ENCODE measurements around the gene CAMK2N1.

CAMK2N1 gene

DNA sequence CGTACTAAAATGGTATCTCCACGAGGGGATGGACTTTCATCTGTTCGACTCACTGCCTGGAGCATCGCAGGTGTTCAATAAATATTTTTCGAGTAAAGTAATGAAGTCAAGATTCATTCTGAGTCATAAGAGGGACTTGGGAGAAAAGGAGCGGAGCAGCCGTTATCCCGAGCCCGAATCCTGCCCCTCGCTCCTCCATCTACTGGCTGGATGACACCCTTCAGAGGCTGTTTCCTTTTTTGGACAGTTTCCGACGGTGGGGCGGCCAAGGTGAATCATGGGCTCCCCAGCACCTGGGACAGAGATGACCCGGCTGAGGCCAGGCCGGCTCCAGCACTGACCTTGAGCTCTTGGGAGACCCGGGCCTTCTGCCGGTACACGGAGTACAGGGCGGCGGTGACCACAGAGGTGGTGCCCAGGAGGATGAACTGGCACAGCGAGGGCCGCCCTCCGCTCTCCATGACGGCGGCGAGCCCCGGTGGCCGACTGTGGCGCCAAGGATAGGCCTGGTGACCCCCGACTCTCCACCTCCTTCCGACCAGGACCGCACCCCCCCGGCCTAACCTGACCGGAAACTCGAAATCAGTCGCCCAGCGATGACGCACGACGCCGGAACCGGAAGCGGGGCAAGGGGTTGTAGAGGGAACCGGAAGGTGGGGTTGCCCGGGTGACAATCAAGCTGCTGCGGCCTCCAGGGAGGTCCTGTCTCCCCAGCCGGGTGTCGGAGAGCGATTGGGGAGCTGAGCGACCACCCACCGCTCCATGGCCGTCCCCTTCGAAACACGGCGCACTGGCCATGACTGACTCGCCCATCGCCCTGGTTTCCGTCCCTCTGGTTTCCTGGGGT is 21.8 kb upstream of the CAMK2N1 start, which contains the start of gene MUL1:
MUL1 (minus strand) TSS at position 588 of the 847 bp plus-strand sequence; CDS start at position 461, 127 bp downstream.
- Histone ChIP-seq H3K4me1 (no peaks in the 10 kb centered on the region), H3K27me3 (no peaks in the 10 kb centered on the region), H3K9me3 (no peaks in the 10 kb centered on the region), H3K36me3 (no peaks in the 10 kb centered on the region), H3K4me3 (ENCODE audit: low read depth, low read length) (peak within 1 kb of the TSS; percentile 89)
- DNase-seq = peak; percentile 87
- TF ChIP-seq, protein P1, sequence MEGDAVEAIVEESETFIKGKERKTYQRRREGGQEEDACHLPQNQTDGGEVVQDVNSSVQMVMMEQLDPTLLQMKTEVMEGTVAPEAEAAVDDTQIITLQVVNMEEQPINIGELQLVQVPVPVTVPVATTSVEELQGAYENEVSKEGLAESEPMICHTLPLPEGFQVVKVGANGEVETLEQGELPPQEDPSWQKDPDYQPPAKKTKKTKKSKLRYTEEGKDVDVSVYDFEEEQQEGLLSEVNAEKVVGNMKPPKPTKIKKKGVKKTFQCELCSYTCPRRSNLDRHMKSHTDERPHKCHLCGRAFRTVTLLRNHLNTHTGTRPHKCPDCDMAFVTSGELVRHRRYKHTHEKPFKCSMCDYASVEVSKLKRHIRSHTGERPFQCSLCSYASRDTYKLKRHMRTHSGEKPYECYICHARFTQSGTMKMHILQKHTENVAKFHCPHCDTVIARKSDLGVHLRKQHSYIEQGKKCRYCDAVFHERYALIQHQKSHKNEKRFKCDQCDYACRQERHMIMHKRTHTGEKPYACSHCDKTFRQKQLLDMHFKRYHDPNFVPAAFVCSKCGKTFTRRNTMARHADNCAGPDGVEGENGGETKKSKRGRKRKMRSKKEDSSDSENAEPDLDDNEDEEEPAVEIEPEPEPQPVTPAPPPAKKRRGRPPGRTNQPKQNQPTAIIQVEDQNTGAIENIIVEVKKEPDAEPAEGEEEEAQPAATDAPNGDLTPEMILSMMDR (IDR thresholded peaks at IDR 0.05; ENCODE audit: low read depth, low read length) = no peak

DNA sequence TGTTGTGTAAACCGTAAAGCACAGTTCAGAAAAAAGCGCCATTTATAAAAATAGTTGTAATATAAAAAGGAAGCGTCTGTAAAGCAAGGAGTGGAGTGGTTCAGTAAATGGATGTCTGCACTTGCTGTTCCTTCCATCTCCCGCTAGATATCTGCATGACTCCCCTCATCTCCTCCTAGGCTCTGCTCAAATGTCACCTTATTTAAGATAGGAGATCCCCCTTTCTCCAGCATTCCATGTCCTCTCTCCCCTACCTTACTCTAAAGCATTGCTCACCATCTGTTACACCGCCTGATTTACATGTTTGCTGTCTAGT is 21.2 kb upstream of the CAMK2N1 start:
- no peak for DNase-seq
- Histone ChIP-seq H3K9me3 (no peaks in the 10 kb centered on the region), H3K27me3 (no peaks in the 10 kb centered on the region), H3K4me3 (ENCODE audit: low read depth, low read length) (peak overlapping the region; percentile 89), H3K4me1 (no peaks in the 10 kb centered on the region), H3K36me3 (0 out of 2 replicates have a peak, but pooled peaks cover under 1% of the 10 kb centered on the region)
- TF ChIP-seq, protein P1 (IDR thresholded peaks at IDR 0.05; ENCODE audit: low read depth, low read length) = no peak

DNA sequence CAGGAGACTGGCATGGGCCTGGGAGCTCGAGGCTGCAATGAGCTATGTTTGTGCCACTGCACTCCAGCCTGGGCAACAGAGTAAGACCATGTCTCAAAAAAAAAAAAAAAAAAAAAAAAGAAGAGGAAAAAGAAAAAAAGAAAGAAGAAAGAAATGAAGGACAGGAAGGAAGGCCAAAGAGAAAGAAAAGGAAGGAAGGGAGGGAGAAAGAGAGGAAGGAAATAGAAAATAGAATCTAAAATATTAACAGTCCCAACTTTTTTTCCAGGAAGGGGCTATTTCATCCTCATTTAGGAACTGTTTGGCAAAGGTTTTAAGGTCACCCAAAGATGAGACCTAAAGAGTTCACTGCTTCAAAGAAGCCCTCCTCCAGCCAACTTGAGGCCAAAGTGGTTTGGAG is 19.5 kb upstream of the CAMK2N1 start:
- no peak for DNase-seq
- H3K36me3 ChIP-seq = peaks cover 3% of the 10 kb centered on the region; the same call in 1 of the 2 replicates
- TF ChIP-seq, protein P1 (IDR thresholded peaks at IDR 0.05; ENCODE audit: low read depth, low read length) = no peak
- H3K27me3 ChIP-seq = no peaks in the 10 kb centered on the region
- no peak overlapping the region for H3K4me3 ChIP-seq (ENCODE audit: low read depth, low read length)
- no peaks in the 10 kb centered on the region for H3K4me1 ChIP-seq
- no peaks in the 10 kb centered on the region for H3K9me3 ChIP-seq

DNA sequence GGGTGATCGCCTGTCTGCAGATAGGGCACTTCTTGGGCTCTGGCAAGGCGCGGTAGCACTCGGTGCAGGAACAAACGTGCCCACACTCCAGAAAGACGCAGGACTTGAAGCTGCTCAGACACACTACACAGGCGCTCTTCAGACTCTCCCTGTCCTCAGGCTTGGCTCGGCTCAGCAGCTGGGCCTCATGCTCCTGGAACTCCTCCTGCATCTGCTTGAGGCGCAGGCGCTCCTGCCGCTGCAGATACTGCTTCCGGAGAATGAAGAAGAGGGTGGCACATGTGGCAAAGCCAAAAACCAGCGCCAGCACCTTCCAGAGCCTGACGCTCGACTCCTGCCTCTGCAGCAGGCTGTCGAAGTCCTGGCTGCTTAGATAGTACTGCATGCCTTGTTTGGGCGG is 14.7 kb upstream of the CAMK2N1 start:
- Histone ChIP-seq H3K4me3 (ENCODE audit: low read depth, low read length) (no peak overlapping the region), H3K9me3 (no peaks in the 10 kb centered on the region), H3K4me1 (no peaks in the 10 kb centered on the region), H3K27me3 (no peaks in the 10 kb centered on the region), H3K36me3 (peaks cover 3% of the 10 kb centered on the region; the same call in 1 of the 2 replicates)
- no peak for DNase-seq
- TF ChIP-seq, protein P1 (IDR thresholded peaks at IDR 0.05; ENCODE audit: low read depth, low read length) = no peak

DNA sequence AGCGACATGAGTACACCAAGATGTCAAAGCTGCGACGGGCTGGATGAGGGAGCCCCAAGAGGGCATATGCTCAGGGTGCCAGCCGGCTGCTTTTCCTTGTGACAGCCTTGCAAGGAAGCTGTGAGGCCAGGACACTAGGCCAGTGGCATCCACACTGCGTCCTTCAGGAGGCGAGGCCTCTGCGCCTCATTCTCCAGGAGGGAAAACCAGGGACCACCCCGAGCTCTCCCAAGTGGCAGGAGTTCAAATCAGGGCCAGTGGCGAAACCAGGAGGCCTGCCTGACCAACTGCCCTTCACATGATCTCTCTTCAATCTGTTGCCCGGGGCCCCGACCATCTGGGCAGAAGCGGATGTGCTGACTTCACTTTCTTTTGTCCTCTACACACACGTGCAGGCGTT is 13.7 kb upstream of the CAMK2N1 start:
- Histone ChIP-seq H3K9me3 (no peaks in the 10 kb centered on the region), H3K4me1 (no peaks in the 10 kb centered on the region), H3K27me3 (no peaks in the 10 kb centered on the region), H3K36me3 (peaks cover 3% of the 10 kb centered on the region; the same call in 1 of the 2 replicates), H3K4me3 (ENCODE audit: low read depth, low read length) (no peak overlapping the region)
- no peak for DNase-seq
- TF ChIP-seq, protein P1 (IDR thresholded peaks at IDR 0.05; ENCODE audit: low read depth, low read length) = no peak

DNA sequence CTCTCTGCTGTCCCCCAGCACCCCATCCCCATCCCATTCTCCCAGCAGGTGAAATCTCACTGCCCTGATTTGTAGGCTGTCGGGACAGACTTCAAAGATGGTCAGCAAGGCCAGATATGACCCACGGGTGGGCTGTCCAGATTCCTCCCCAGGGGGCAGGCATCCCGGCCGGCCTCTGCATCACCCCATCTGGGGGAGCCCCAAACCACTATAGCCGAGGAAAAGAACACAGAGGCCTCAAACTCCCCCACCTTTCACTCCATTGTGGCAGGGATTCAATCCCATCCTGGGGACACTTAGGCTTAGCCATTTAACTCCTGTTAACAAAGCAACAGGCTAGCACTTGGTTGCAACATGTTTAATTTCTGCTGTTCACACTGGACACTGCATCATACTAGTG is 13.1 kb upstream of the CAMK2N1 start:
- Histone ChIP-seq H3K27me3 (no peaks in the 10 kb centered on the region), H3K4me1 (no peaks in the 10 kb centered on the region), H3K4me3 (ENCODE audit: low read depth, low read length) (no peak overlapping the region), H3K36me3 (peaks cover 3% of the 10 kb centered on the region; the same call in 1 of the 2 replicates), H3K9me3 (no peaks in the 10 kb centered on the region)
- TF ChIP-seq, protein P1 (IDR thresholded peaks at IDR 0.05; ENCODE audit: low read depth, low read length) = no peak
- no peak for DNase-seq

Data from BE2C (cell line).